ENCODE results near the gene INIP. TPM values are rescaled to one million over a fixed set of nuclear protein-coding genes. Genes with fewer than 3 reads are reported as not detected.
"Not testable (repeated sequence)": the region's sequence is repeated elsewhere in the genome, so short reads cannot be mapped to it uniquely, and the experiment has no call there.

Gene INIP
- total and polyA plus RNA-seq, 5 donors = 11.1 to 19.2 (median 14.4) TPM

- Histone ChIP-seq H3K27ac (ENCODE audit: low read length) (no peak overlapping the region), H3K4me3 (ENCODE audit: low read length) (no peak overlapping the region), H3K9me3 (ENCODE audit: control insufficient read depth, low read length) (no peaks in the 10 kb centered on the region), H3K4me1 (ENCODE audit: control insufficient read depth, insufficient read depth, low read length) (no peaks in the 10 kb centered on the region), H3K27me3 (ENCODE audit: control insufficient read depth, insufficient read depth) (no peaks in the 10 kb centered on the region)
- ATAC-seq = peak; percentile 48 to 59
- intact Hi-C loops (cut with DNase I) = loop anchor here in 2 of 4 donors (10.0 kb wide), 2 partner anchors 221 to 241 kb away; partner anchors contain the start of gene KIAA1958 (in 1 of the 2)
- 54% methylated on average over 6 of the region's 6 CpGs for WGBS
- DNase-seq = no peak
Observed at GRCh38 chr9:112705768-112706427, 12.0 kb downstream of the INIP start.

GRCh38 chr9:112703304-112703703, 14.6 kb downstream of the INIP start:
- no peaks in the 10 kb centered on the region for H3K4me1 ChIP-seq (ENCODE audit: control insufficient read depth, insufficient read depth, low read length)
- DNase-seq (no peak), ATAC-seq (no peak)
- no peak overlapping the region for H3K4me3 ChIP-seq (ENCODE audit: low read length)
- H3K27ac ChIP-seq (ENCODE audit: low read length) = no peak overlapping the region
- H3K9me3 ChIP-seq (ENCODE audit: control insufficient read depth, low read length) = no peaks in the 10 kb centered on the region
- intact Hi-C loops (cut with DNase I) = loop anchor here in 2 of 4 donors (10.0 kb wide), 2 partner anchors 219 to 239 kb away; partner anchors contain the start of gene KIAA1958 (in 1 of the 2)
- H3K27me3 ChIP-seq (ENCODE audit: control insufficient read depth, insufficient read depth) = no peaks in the 10 kb centered on the region
- 92% methylated on average over 2 of the region's 2 CpGs for WGBS

GRCh38 chr9:112700085-112700484, 17.8 kb downstream of the INIP start:
- no peak overlapping the region for H3K4me3 ChIP-seq (ENCODE audit: low read length)
- H3K27me3 ChIP-seq (ENCODE audit: control insufficient read depth, insufficient read depth) = no peaks in the 10 kb centered on the region
- no peaks in the 10 kb centered on the region for H3K9me3 ChIP-seq (ENCODE audit: control insufficient read depth, low read length)
- ATAC-seq (no peak), DNase-seq (no peak)
- H3K4me1 ChIP-seq (ENCODE audit: control insufficient read depth, insufficient read depth, low read length) = peaks cover 2% of the 10 kb centered on the region
- intact Hi-C loops (cut with DNase I) = loop anchor here in 2 of 4 donors (10.0 kb wide), 2 partner anchors 215 to 235 kb away; partner anchors contain the start of gene KIAA1958 (in 1 of the 2)
- no peak overlapping the region for H3K27ac ChIP-seq (ENCODE audit: low read length)

- WGBS = 96% methylated on average over 5 of the region's 5 CpGs
- H3K27me3 ChIP-seq (ENCODE audit: control insufficient read depth, insufficient read depth) = no peaks in the 10 kb centered on the region
- H3K4me1 ChIP-seq (ENCODE audit: control insufficient read depth, insufficient read depth, low read length) = peaks cover 2% of the 10 kb centered on the region
- intact Hi-C loops (cut with DNase I) = no loop called here
- no peak for DNase-seq
- no peak for ATAC-seq
- H3K9me3 ChIP-seq (ENCODE audit: control insufficient read depth, low read length) = no peaks in the 10 kb centered on the region
- H3K4me3 ChIP-seq (ENCODE audit: low read length) = no peak overlapping the region
- H3K27ac ChIP-seq (ENCODE audit: low read length) = no peak overlapping the region
Observed at GRCh38 chr9:112699230-112699629, 18.7 kb downstream of the INIP start.

- H3K27me3 ChIP-seq (ENCODE audit: control insufficient read depth, insufficient read depth) = no peaks in the 10 kb centered on the region
- peaks cover 2% of the 10 kb centered on the region for H3K4me1 ChIP-seq (ENCODE audit: control insufficient read depth, insufficient read depth, low read length)
- H3K27ac ChIP-seq (ENCODE audit: low read length) = no peak overlapping the region
- H3K9me3 ChIP-seq (ENCODE audit: control insufficient read depth, low read length) = no peaks in the 10 kb centered on the region
- no peak overlapping the region for H3K4me3 ChIP-seq (ENCODE audit: low read length)
- intact Hi-C loops (cut with DNase I) = no loop called here
- 98% methylated on average over 5 of the region's 5 CpGs for WGBS
- DNase-seq (no peak), ATAC-seq (no peak)
Observed at GRCh38 chr9:112696461-112696860, 21.5 kb downstream of the INIP start.

- Histone ChIP-seq H3K27ac (ENCODE audit: low read length) (no peak overlapping the region), H3K27me3 (ENCODE audit: control insufficient read depth, insufficient read depth) (no peaks in the 10 kb centered on the region), H3K4me3 (ENCODE audit: low read length) (no peak overlapping the region), H3K9me3 (ENCODE audit: control insufficient read depth, low read length) (no peaks in the 10 kb centered on the region), H3K4me1 (ENCODE audit: control insufficient read depth, insufficient read depth, low read length) (peaks cover 2% of the 10 kb centered on the region)
- WGBS = 72% methylated on average over 4 of the region's 4 CpGs
- DNase-seq (no peak), ATAC-seq (no peak)
- intact Hi-C loops (cut with DNase I) = no loop called here
Observed at GRCh38 chr9:112694706-112695555, 23.0 kb downstream of the INIP start.

- Histone ChIP-seq H3K9me3 (ENCODE audit: control insufficient read depth, low read length) (no peaks in the 10 kb centered on the region), H3K27me3 (ENCODE audit: control insufficient read depth, insufficient read depth) (no peaks in the 10 kb centered on the region), H3K4me3 (ENCODE audit: low read length) (no peak overlapping the region), H3K27ac (ENCODE audit: low read length) (no peak overlapping the region), H3K4me1 (ENCODE audit: control insufficient read depth, insufficient read depth, low read length) (no peaks in the 10 kb centered on the region)
- 89% methylated on average over 6 of the region's 6 CpGs for WGBS
- ATAC-seq = no peak
- intact Hi-C loops (cut with DNase I) = no loop called here
- DNase-seq = no peak
Observed at GRCh38 chr9:112689161-112689740, 28.7 kb downstream of the INIP start.

- no peaks in the 10 kb centered on the region for H3K27me3 ChIP-seq (ENCODE audit: control insufficient read depth, insufficient read depth)
- no peak overlapping the region for H3K27ac ChIP-seq (ENCODE audit: low read length)
- H3K4me1 ChIP-seq (ENCODE audit: control insufficient read depth, insufficient read depth, low read length) = no peaks in the 10 kb centered on the region
- ATAC-seq = no peak
- H3K4me3 ChIP-seq (ENCODE audit: low read length) = no peak overlapping the region
- intact Hi-C loops (cut with DNase I) = no loop called here
- DNase-seq = no peak
- no peaks in the 10 kb centered on the region for H3K9me3 ChIP-seq (ENCODE audit: control insufficient read depth, low read length)
- WGBS = 62% methylated on average over 6 of the region's 6 CpGs
Observed at GRCh38 chr9:112680731-112681402, 37.0 kb downstream of the INIP start.

- no peaks in the 10 kb centered on the region for H3K27me3 ChIP-seq (ENCODE audit: control insufficient read depth, insufficient read depth)
- intact Hi-C loops (cut with DNase I) = no loop called here
- ATAC-seq (no peak), DNase-seq (no peak)
- H3K4me1 ChIP-seq (ENCODE audit: control insufficient read depth, insufficient read depth, low read length) = no peaks in the 10 kb centered on the region
- H3K27ac ChIP-seq (ENCODE audit: low read length) = no peak overlapping the region
- H3K4me3 ChIP-seq (ENCODE audit: low read length) = no peak overlapping the region
- no peaks in the 10 kb centered on the region for H3K9me3 ChIP-seq (ENCODE audit: control insufficient read depth, low read length)
Observed at GRCh38 chr9:112677040-112677439, 40.9 kb downstream of the INIP start.

GRCh38 chr9:112673221-112673620, 44.7 kb downstream of the INIP start:
- H3K27ac ChIP-seq (ENCODE audit: low read length); H3K9me3 ChIP-seq (ENCODE audit: control insufficient read depth, low read length); DNase-seq; H3K4me1 ChIP-seq (ENCODE audit: control insufficient read depth, insufficient read depth, low read length); intact Hi-C loops (cut with DNase I); H3K4me3 ChIP-seq (ENCODE audit: low read length); H3K27me3 ChIP-seq (ENCODE audit: control insufficient read depth, insufficient read depth); ATAC-seq: not testable (repeated sequence)
- 94% methylated on average over 4 of the region's 4 CpGs for WGBS
